H9 (cell line): ENCODE results near the gene PNLIP. TPM values are rescaled to one million over a fixed set of nuclear protein-coding genes. Genes with fewer than 3 reads are reported as not detected.

Experiments
- DNase-seq: peaks from one replicate; pipeline ENCODE4 v3.0.0-alpha.2; 2017
- H2AFZ ChIP-seq: one replicate; pipeline ENCODE4 v1.6.1; 2013; ENCODE audit warnings: mild to moderate bottlenecking, low read length, control low read depth, moderate library complexity
- H2AK5ac ChIP-seq: 2 replicates; pipeline ENCODE4 v1.6.1; 2013; ENCODE audit warnings: low read length, control low read depth, mixed read lengths; ENCODE audit not compliant: insufficient read length
- H2BK120ac ChIP-seq: one replicate; pipeline ENCODE4 v1.6.1; 2013; ENCODE audit warnings: low read depth, mild to moderate bottlenecking, low read length, control low read depth, inconsistent platforms; ENCODE audit not compliant: poor library complexity, severe bottlenecking
- H2BK12ac ChIP-seq: 2 replicates; pipeline ENCODE4 v1.6.1; 2013; ENCODE audit warnings: low read length, control low read depth, mixed read lengths, low read depth; ENCODE audit not compliant: insufficient read length
- H2BK15ac ChIP-seq: 2 replicates; pipeline ENCODE4 v1.6.1; 2013; ENCODE audit warnings: low read depth, low read length, control low read depth
- H2BK20ac ChIP-seq: one replicate; pipeline ENCODE4 v1.6.1; 2013; ENCODE audit warnings: low read depth, mild to moderate bottlenecking, low read length, control low read depth, inconsistent platforms; ENCODE audit not compliant: poor library complexity, severe bottlenecking
- H2BK5ac ChIP-seq: 2 replicates; pipeline ENCODE4 v1.6.1; 2013; ENCODE audit warnings: low read length, control low read depth, mixed read lengths; ENCODE audit not compliant: insufficient read length
- H3K14ac ChIP-seq: 2 replicates; pipeline ENCODE4 v1.6.1; 2013; ENCODE audit warnings: low read length, control low read depth; ENCODE audit not compliant: insufficient read depth
- H3K18ac ChIP-seq: 2 replicates; pipeline ENCODE4 v1.6.1; 2013; ENCODE audit warnings: low read depth, mild to moderate bottlenecking, mixed read lengths, low read length, control low read depth; ENCODE audit not compliant: insufficient read length
- H3K23ac ChIP-seq: 2 replicates; pipeline ENCODE4 v1.6.1; 2013; ENCODE audit warnings: low read length, control low read depth, mixed read lengths, low read depth; ENCODE audit not compliant: insufficient read length
- H3K23me2 ChIP-seq: 2 replicates; pipeline ENCODE4 v1.6.1; 2013; ENCODE audit warnings: low read depth, mild to moderate bottlenecking, mixed read lengths, low read length, control low read depth; ENCODE audit not compliant: insufficient read length, poor library complexity, severe bottlenecking
- H3K27ac ChIP-seq: 2 replicates; pipeline ENCODE4 v1.5.1; 2013; ENCODE audit warnings: low read length, control low read depth, mixed read lengths, low read depth; ENCODE audit not compliant: insufficient read length
- H3K27me3 ChIP-seq: 2 replicates; pipeline ENCODE4 v1.6.1; 2013; ENCODE audit warnings: low read length, control low read depth, inconsistent platforms; ENCODE audit not compliant: insufficient read depth
- H3K4ac ChIP-seq: 2 replicates; pipeline ENCODE4 v1.6.1; 2013; ENCODE audit warnings: low read depth, mild to moderate bottlenecking, control low read depth, inconsistent platforms, low read length, moderate library complexity
- H3K4me1 ChIP-seq: 2 replicates; pipeline ENCODE4 v1.6.1; 2013; ENCODE audit warnings: low read length, control low read depth, inconsistent platforms; ENCODE audit not compliant: insufficient read depth
- H3K4me2 ChIP-seq: 2 replicates; pipeline ENCODE4 v1.6.1; 2013; ENCODE audit warnings: low read length, control low read depth, mixed read lengths; ENCODE audit not compliant: insufficient read length, insufficient read depth
- H3K56ac ChIP-seq: 2 replicates; pipeline ENCODE4 v1.6.1; 2013; ENCODE audit warnings: low read depth, mild to moderate bottlenecking, mixed read lengths, low read length, control low read depth; ENCODE audit not compliant: insufficient read length
- H3K79me1 ChIP-seq: 2 replicates; pipeline ENCODE4 v1.6.1; 2013; ENCODE audit warnings: low read depth, mild to moderate bottlenecking, moderate library complexity, low read length, control low read depth, inconsistent platforms; ENCODE audit not compliant: insufficient read depth, poor library complexity, severe bottlenecking
- H3K79me2 ChIP-seq: 2 replicates; pipeline ENCODE4 v1.6.1; 2013; ENCODE audit warnings: low read length, control low read depth, inconsistent platforms; ENCODE audit not compliant: insufficient read depth
- H3K9ac ChIP-seq: 2 replicates; pipeline ENCODE4 v1.6.1; 2013; ENCODE audit warnings: low read length, control low read depth, mixed read lengths; ENCODE audit not compliant: insufficient read length; ENCODE audit errors: extremely low read depth
- H3K9me3 ChIP-seq: one replicate; pipeline ENCODE4 v1.6.1; 2013; ENCODE audit warnings: low read depth, low read length, inconsistent platforms; ENCODE audit not compliant: control insufficient read depth
- H3T11ph ChIP-seq: one replicate; pipeline ENCODE4 v1.6.1; 2013; ENCODE audit warnings: mild to moderate bottlenecking, low read length, control low read depth, inconsistent platforms
- H4K20me1 ChIP-seq: one replicate; pipeline ENCODE4 v1.6.1; 2013; ENCODE audit not compliant: control insufficient read depth, insufficient read length, insufficient read depth
- H4K5ac ChIP-seq: 2 replicates; pipeline ENCODE4 v1.6.1; 2013; ENCODE audit warnings: low read depth, mild to moderate bottlenecking, mixed read lengths, low read length, control low read depth; ENCODE audit not compliant: insufficient read length
- H4K8ac ChIP-seq: replicated peaks from 2 replicates; pipeline ENCODE4 v1.6.1; 2013; ENCODE audit warnings: low read length, control low read depth, mixed read lengths, low read depth; ENCODE audit not compliant: insufficient read length
- H4K91ac ChIP-seq: 2 replicates; pipeline ENCODE4 v1.6.1; 2013; ENCODE audit warnings: low read depth, mild to moderate bottlenecking, moderate library complexity, mixed read lengths, low read length, control low read depth; ENCODE audit not compliant: insufficient read length
- H3K27ac Mint-ChIP-seq, 3 experiments: 2 replicates in 2 of 3; 3 replicates in 1 of 3; pipeline ENCODE4 v1.8.0; 2020 to 2021; ENCODE audit warnings: mixed read lengths in 3 of 3, mild to moderate bottlenecking in 1 of 3, moderate library complexity in 1 of 3
- H3K27me3 Mint-ChIP-seq: 2 replicates; pipeline ENCODE4 v1.8.0; 2021; ENCODE audit warnings: low read depth, mild to moderate bottlenecking, moderate library complexity, mixed read lengths
- H3K36me3 Mint-ChIP-seq, 3 experiments: 2 replicates in 2 of 3; 3 replicates in 1 of 3; pipeline ENCODE4 v1.8.0; 2020 to 2021; ENCODE audit warnings: low read depth in 3 of 3, mixed read lengths in 3 of 3; ENCODE audit not compliant: insufficient read depth in 1 of 3
- H3K4me1 Mint-ChIP-seq, 2 experiments: 2 replicates each; pipeline ENCODE4 v1.8.0; 2020; ENCODE audit warnings: mixed read lengths in 2 of 2
- H3K4me3 Mint-ChIP-seq, 2 experiments: 2 replicates in 1 of 2; 3 replicates in 1 of 2; pipeline ENCODE4 v1.8.0; 2020 to 2021; ENCODE audit warnings: mild to moderate bottlenecking in 2 of 2, mixed read lengths in 2 of 2, moderate library complexity in 1 of 2
- H3K9me3 Mint-ChIP-seq, 2 experiments: 2 replicates in 1 of 2; 3 replicates in 1 of 2; pipeline ENCODE4 v1.8.0; 2020; ENCODE audit warnings: mild to moderate bottlenecking in 2 of 2, mixed read lengths in 2 of 2, moderate library complexity in 1 of 2
- CTCF ChIP-seq: fragments of 200-600 bp; sonication (generic); conservative IDR thresholded peaks from 3 replicates; pipeline ENCODE4 v1.8.0; 2021; ENCODE audit warnings: antibody characterized with exemption, mild to moderate bottlenecking
- WGBS: extraction: QIAGEN DNeasy Blood & Tissue Kit; methylation state at CpG from one replicate; pipeline ENCODE4 v1.1.7; 2013; ENCODE audit warnings: missing lambda C conversion rate, low lambda C conversion rate, mixed read lengths; ENCODE audit not compliant: insufficient read length; ENCODE audit errors: extremely low coverage; 5-methylcytosine and 5-hydroxymethylcytosine counted together
- total RNA-seq: library from RNA; stranded (reverse); gene quantifications from 2 replicates; pipeline ENCODE4 v1.2.1, GENCODE V29; 2021

The PNLIP gene
- total RNA-seq, 1 experiment from 2014 or later = not detected

- Histone ChIP-seq H2BK12ac (no peak overlapping the region), H3K79me1 (no peaks in the 10 kb centered on the region), H2AK5ac (no peak overlapping the region), H3K9me3 (no peaks in the 10 kb centered on the region), H4K20me1 (no peaks in the 10 kb centered on the region), H3K18ac (no peak overlapping the region), H3T11ph (no peak overlapping the region), H4K5ac (no peak overlapping the region), H3K4me1 (no peaks in the 10 kb centered on the region), H3K23ac (no peak overlapping the region), H3K9ac (no peak overlapping the region), H3K27ac (no peak overlapping the region), H2BK20ac (no peak overlapping the region), H4K8ac (no peak overlapping the region), H2BK15ac (no peak overlapping the region), H2AFZ (no peak overlapping the region), H3K14ac (no peak overlapping the region), H3K56ac (no peak overlapping the region), H3K4me2 (no peak overlapping the region), H4K91ac (no peak overlapping the region), H3K27me3 (no peaks in the 10 kb centered on the region), H3K4ac (no peak overlapping the region), H2BK5ac (no peak overlapping the region), H3K23me2 (no peaks in the 10 kb centered on the region), H3K79me2 (no peaks in the 10 kb centered on the region), H2BK120ac (no peak overlapping the region)
- TF ChIP-seq CTCF = no peak
- Mint-ChIP-seq H3K4me3 (no peak overlapping the region; a peak in 1 of 5 replicates), H3K36me3 (no peaks in the 10 kb centered on the region), H3K9me3 (no peaks in the 10 kb centered on the region), H3K27me3 (no peaks in the 10 kb centered on the region; the same call in 1 of the 2 replicates), H3K27ac (no peak overlapping the region), H3K4me1 (0 out of 4 replicates have a peak, but pooled peaks cover 0 to 2% of the 10 kb centered on the region in 2 experiments)
- DNase-seq = no peak
- no CpG with 5 or more reads among the region's 3 CpGs for WGBS
Observed at GRCh38 chr10:116510565-116510964, 35.2 kb upstream of the PNLIP start.
